Measurements from ENCODE around the gene MYRIP.

DNA sequence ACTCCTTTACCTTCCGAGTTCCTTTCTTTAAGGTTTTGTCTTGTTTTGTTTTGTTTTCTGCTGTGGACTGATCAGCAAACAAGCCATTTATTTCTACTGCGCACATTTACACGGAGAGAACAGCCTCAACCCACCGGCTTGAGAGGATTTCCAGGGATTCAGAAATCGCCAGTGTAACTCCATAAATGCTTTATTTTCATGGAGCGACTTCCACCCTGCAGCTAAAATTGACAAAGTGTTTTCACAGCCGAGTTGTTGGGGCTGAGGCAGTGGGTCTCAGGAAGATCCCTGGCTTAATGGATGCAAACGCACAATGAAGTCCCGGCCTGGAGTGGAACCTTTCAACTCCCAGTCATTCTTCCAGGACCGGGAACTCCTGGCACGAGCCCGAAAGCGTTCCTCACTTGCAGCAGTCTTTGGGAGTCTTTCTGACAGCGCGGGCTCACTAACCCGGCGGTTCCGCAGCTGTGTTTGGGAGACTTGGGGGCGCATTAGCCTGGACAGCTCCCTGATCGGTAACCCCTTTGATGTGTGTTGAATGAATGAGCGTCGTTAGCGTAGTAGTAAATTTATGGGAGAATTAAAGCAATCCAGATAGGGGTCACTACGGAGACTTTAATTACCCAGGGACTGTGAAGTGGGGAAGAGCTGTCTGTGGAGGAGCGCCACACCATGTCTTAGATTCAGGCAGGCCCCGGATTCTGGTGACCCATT is 785 bp upstream of the MYRIP start:
- TF ChIP-seq, protein P1, sequence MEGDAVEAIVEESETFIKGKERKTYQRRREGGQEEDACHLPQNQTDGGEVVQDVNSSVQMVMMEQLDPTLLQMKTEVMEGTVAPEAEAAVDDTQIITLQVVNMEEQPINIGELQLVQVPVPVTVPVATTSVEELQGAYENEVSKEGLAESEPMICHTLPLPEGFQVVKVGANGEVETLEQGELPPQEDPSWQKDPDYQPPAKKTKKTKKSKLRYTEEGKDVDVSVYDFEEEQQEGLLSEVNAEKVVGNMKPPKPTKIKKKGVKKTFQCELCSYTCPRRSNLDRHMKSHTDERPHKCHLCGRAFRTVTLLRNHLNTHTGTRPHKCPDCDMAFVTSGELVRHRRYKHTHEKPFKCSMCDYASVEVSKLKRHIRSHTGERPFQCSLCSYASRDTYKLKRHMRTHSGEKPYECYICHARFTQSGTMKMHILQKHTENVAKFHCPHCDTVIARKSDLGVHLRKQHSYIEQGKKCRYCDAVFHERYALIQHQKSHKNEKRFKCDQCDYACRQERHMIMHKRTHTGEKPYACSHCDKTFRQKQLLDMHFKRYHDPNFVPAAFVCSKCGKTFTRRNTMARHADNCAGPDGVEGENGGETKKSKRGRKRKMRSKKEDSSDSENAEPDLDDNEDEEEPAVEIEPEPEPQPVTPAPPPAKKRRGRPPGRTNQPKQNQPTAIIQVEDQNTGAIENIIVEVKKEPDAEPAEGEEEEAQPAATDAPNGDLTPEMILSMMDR (IDR thresholded peaks at IDR 0.05): no peak
- no peak for TF ChIP-seq EP300 (IDR thresholded peaks at IDR 0.05)
- no peak for TF ChIP-seq POLR2A (IDR thresholded peaks at IDR 0.05)

Data from suprapubic skin (tissue), 3 donors.